Spleen (tissue), 7 donors: ENCODE measurements around the gene KLHDC10.

Experiments used
- CTCF ChIP-seq, 11 experiments: fragments of 200-600 bp in 7 of 11; fragments of 450-650 bp in 4 of 11; sonication (generic) in 4 of 11; IDR thresholded peaks in 8 of 11; conservative IDR thresholded peaks in 3 of 11; 1 replicate in 7 of 11; 2 replicates in 4 of 11; pipeline versions ENCODE4 v1.4.0 to v1.8.0; 2016 to 2021; ENCODE audit warnings: antibody characterized with exemption in 11 of 11, inconsistent platforms in 4 of 11, mild to moderate bottlenecking in 1 of 11
- POLR2A ChIP-seq, 3 donors: fragments of 450-650 bp; IDR thresholded peaks; one replicate each; pipeline ENCODE4 v1.5.1; 2017; ENCODE audit warnings: antibody characterized with exemption in 3 of 3, mild to moderate bottlenecking in 1 of 3
- POLR2AphosphoS5 ChIP-seq, 3 donors: sonication (generic); formaldehyde crosslinking; IDR thresholded peaks; one replicate each; pipeline ENCODE4 v1.5.1; 2017; ENCODE audit warnings: antibody characterized with exemption in 3 of 3
- donor health status: DM: no; HTN: no; CAD: no; lungs with moderate emphysema.
- donor health status: DM: no; HTN: no; CAD: no.
- donor health status: DM: no; HTN: no; CAD: no.

- TF ChIP-seq POLR2A (IDR thresholded peaks at IDR 0.05) (no peak), CTCF (IDR thresholded peaks at IDR 0.05 in 8 of 11, conservative IDR thresholded peaks at IDR 0.05 in 3 of 11) (no peak), POLR2AphosphoS5 (IDR thresholded peaks at IDR 0.05) (no peak)
Observed at GRCh38 chr7:130181263-130181605, 110.9 kb downstream of the KLHDC10 start.
